GM21737 (cell line): Measurements from ENCODE around the gene ZNF605.
"Not testable (repeated sequence)": the region's sequence is repeated elsewhere in the genome, so short reads cannot be mapped to it uniquely, and the experiment has no call there.

Experiments used
- ATAC-seq: cut with Tn5 transposase; IDR thresholded peaks from one replicate; pipeline ENCODE4 v1.9.1; 2021; ENCODE audit warnings: mild to moderate bottlenecking, moderate library complexity; ENCODE audit not compliant: unreplicated experiment

The ZNF605 gene

DNA sequence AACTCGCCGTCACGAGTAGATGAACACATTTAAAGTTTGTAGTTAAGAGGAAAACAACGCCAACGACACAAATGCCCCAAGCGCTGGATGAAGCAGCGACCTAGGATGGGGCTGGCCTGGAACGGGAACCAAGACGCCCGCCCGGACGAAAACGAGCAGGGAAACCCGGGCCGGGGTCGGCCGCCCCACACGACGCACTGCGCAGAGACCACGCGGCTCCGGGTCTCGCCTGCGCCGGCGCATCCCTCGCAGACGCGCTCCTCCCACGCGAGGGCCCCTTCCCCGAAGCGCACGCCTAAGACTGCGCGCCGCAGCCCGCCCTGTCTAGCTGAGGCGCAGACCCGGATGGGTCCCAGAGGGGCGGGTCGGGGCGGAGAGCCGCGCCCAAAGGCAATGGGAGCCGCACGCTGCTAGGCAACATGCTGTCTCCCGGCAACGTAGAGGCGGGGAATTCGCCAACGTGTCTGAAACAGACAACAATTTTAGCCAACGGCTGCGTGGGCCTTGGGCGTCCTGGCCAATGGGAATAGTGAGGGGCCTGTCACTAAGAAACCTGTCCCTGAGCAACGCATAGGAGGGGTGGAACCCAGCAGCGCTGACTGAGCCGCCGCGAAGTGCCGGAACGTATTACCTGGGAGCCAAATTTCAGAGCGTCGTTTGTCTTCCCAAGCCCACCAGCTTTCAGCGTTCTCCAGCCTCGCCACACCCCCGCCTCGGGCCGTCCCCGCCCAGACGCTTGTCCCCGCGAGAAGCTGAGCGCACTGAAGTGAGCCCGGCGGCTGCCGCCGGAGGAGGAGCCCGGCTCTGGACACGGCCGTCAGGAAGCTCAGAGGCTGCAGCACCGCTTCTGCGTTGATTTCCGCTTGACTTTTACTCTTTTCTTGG, 47.7 kb downstream of the ZNF605 start:
- peak; percentile 93 for ATAC-seq

DNA sequence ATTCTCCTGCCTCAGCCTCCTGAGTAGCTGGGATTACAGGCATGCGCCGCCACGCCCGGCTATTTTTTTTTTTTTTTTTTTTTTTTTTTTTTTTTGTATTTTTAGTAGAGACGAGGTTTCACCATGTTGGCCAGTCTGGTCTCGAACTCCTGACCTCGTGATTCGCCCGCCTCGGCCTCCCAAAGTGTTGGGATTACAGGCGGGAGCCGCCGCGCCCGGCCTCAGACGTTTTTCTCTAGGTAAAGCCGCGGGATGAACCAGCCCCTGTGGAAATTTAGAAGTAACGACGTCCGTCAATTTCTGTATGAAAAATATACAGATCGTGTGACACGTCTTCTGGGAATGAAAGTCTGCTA, 48.3 kb downstream of the ZNF605 start:
- not testable (repeated sequence) for ATAC-seq

- no peak for ATAC-seq
These were observed 48.9 kb downstream of the ZNF605 start for GRCh38 chr12:132907216-132907615.

GRCh38 chr12:132904718-132905328, 51.3 kb downstream of the ZNF605 start:
- no peak for ATAC-seq

- ATAC-seq: no peak
These were observed 57.1 kb downstream of the ZNF605 start for GRCh38 chr12:132899033-132899432.

GRCh38 chr12:132888852-132889251, 67.3 kb downstream of the ZNF605 start:
- ATAC-seq: no peak

GRCh38 chr12:132887513-132888351, 68.4 kb downstream of the ZNF605 start, which contains the start of gene CHFR:
TSS of gene CHFR (minus strand) at chr12:132887605. CDS start at chr12:132887328, 277 bp downstream.
- peak; percentile 97 for ATAC-seq

- peak; percentile 25 for ATAC-seq
These were observed 69.3 kb downstream of the ZNF605 start for GRCh38 chr12:132886529-132887477.

DNA sequence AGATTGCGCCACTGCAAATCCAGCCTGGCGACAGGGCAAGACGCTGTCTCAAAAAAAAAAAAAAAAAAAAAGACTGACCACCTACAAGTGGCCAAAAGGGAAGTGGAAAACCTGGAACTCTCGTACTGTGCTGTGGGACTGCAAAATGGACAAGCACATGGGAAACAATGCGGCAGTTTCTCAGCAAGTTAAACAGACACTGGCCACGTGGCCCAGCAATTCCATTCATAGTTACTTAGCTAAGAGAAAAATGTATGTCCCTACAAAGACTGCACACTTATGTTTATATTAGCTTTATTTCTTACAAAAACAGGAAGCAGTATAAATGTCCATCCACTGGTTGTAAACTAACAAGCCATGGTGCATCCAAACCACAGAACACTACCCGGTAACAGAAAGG, 74.3 kb downstream of the ZNF605 start:
- no peak for ATAC-seq

DNA sequence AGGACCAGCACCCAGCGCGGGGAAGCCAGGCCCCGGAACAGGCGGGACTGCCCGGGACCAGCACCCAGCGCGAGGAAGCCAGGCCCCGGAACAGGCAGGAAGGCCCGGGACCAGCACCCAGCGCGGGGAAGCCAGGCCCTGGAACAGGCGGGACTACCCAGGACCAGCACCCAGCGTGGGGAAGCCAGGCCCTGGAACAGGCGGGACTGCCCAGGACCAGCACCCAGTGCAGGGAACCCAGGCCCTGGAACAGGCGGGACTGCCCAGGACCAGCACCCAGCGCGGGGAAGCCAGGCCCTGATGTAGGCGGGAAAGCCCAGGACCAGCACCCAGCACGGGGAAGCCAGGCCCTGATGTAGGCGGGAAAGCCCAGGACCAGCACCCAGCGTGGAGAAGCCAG, 81.5 kb downstream of the ZNF605 start:
- ATAC-seq: not testable (repeated sequence)

DNA sequence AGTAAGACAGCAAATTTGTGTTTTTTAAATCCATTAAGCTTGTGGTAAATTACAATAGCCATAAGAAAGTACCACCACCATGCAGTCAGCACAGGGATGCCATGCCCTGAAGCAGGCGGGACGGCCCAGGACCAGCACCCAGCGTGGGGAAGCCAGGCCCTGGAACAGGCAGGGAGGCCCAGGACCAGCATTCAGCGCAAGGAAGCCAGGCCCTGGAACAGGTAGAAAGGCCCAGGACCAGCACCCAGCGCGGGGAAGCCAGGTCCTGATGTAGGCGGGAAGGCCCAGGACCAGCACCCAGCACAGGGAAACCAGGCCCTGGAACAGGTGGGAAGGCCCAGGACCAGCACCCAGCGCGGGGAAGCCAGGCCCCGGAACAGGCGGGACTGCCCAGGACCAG, 81.9 kb downstream of the ZNF605 start:
- ATAC-seq: no peak

- no peak for ATAC-seq
These were observed 82.4 kb downstream of the ZNF605 start for GRCh38 chr12:132873724-132874123.

DNA sequence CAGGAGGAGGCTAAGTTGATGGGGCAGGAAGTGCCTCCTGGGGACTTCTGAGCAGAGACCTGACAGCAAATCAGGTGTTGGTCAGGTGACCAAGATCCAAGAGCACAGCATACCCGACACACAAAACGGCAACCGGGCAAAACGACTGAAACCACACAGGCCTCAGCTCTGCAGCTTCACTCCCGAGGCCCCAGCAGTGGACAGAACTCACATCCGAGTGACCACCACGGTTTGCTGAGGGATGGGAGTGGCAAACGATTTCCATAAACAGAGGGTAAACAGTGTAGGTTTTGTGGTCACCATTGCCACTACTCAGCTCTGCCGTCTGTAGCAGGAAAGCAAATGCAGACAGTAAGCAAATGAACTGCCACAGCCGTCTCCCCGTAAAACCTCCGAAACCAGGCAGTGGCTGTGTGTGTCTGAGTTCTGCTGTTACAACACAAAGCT, 83.1 kb downstream of the ZNF605 start:
- ATAC-seq: no peak

- ATAC-seq: no peak
These were observed 83.8 kb downstream of the ZNF605 start for GRCh38 chr12:132872073-132872855.

- no peak for ATAC-seq
These were observed 86.6 kb downstream of the ZNF605 start for GRCh38 chr12:132869551-132869950.
